HG03095 (cell line): ENCODE measurements around the gene SYCE3.
"Not testable (repeated sequence)": the region's sequence is repeated elsewhere in the genome, so short reads cannot be mapped to it uniquely, and the experiment has no call there.

ENCODE experiments used
- ATAC-seq: cut with Tn5 transposase; IDR thresholded peaks from one replicate; pipeline ENCODE4 v1.9.1; 2021; ENCODE audit warnings: moderate library complexity; ENCODE audit not compliant: unreplicated experiment

The SYCE3 gene

GRCh38 chr22:50522806-50523438 lies 39.8 kb downstream of the SYCE3 start:
- ATAC-seq = no peak

- ATAC-seq = no peak
Observed at GRCh38 chr22:50522208-50522805, 40.4 kb downstream of the SYCE3 start.

- no peak for ATAC-seq
Observed at GRCh38 chr22:50521710-50522109, 41.0 kb downstream of the SYCE3 start.

- ATAC-seq = no peak
Observed at GRCh38 chr22:50520826-50521453, 41.8 kb downstream of the SYCE3 start.

- ATAC-seq = not testable (repeated sequence)
Observed at GRCh38 chr22:50520184-50520583, 42.5 kb downstream of the SYCE3 start.

- no peak for ATAC-seq
Observed at GRCh38 chr22:50519151-50519550, 43.6 kb downstream of the SYCE3 start.

- ATAC-seq = no peak
Observed at GRCh38 chr22:50518606-50519005, 44.1 kb downstream of the SYCE3 start.

- no peak for ATAC-seq
Observed at GRCh38 chr22:50517495-50518260, 45.0 kb downstream of the SYCE3 start.

GRCh38 chr22:50516891-50517290 lies 45.8 kb downstream of the SYCE3 start:
- no peak for ATAC-seq

GRCh38 chr22:50516068-50516467 lies 46.7 kb downstream of the SYCE3 start:
- no peak for ATAC-seq

- ATAC-seq = no peak
Observed at GRCh38 chr22:50513175-50513574, 49.5 kb downstream of the SYCE3 start.

GRCh38 chr22:50508897-50509296 lies 53.8 kb downstream of the SYCE3 start:
- ATAC-seq = no peak

GRCh38 chr22:50507991-50508884 lies 54.5 kb downstream of the SYCE3 start, which contains the start of gene NCAPH2:
Gene NCAPH2 (plus strand): TSS chr22:50508224. CDS start chr22:50508338, 114 bp downstream.
- ATAC-seq = peak; percentile 46

- peak; percentile 58 for ATAC-seq
Observed at GRCh38 chr22:50507421-50507990, 55.2 kb downstream of the SYCE3 start, which contains the start of gene LMF2. Gene LMF2 (minus strand): TSS chr22:50507702. CDS start chr22:50507675, 27 bp downstream.

GRCh38 chr22:50506611-50507420 lies 55.9 kb downstream of the SYCE3 start:
- no peak for ATAC-seq

GRCh38 chr22:50505776-50506610 lies 56.7 kb downstream of the SYCE3 start:
- ATAC-seq = no peak

- no peak for ATAC-seq
Observed at GRCh38 chr22:50505276-50505775, 57.4 kb downstream of the SYCE3 start.
